Upper lobe of left lung (tissue), 4 donors: Measurements from ENCODE around the gene AFAP1.

Source experiments
- EP300 ChIP-seq, 4 donors: sonication (generic); formaldehyde crosslinking; IDR thresholded peaks; one replicate each; pipeline ENCODE4 v1.5.1; 2017; ENCODE audit warnings: antibody characterized with exemption in 4 of 4, control low read depth in 2 of 4
- POLR2A ChIP-seq, 4 donors: fragments of 450-650 bp; IDR thresholded peaks; one replicate each; pipeline ENCODE4 v1.5.1; 2016 to 2017; ENCODE audit warnings: antibody characterized with exemption in 4 of 4, mild to moderate bottlenecking in 2 of 4
- POLR2AphosphoS5 ChIP-seq, 2 donors: sonication (generic); formaldehyde crosslinking; IDR thresholded peaks; one replicate each; pipeline ENCODE4 v1.5.1; 2017; ENCODE audit warnings: antibody characterized with exemption in 2 of 2
- TF ChIP-seq, protein P1 (sequence below), 6 experiments: fragments of 450-650 bp in 4 of 6; fragments of 200-600 bp in 2 of 6; sonication (generic) in 2 of 6; IDR thresholded peaks; one replicate each; pipeline ENCODE4 v1.5.1; 2016 to 2019; ENCODE audit warnings: antibody characterized with exemption in 6 of 6

- TF ChIP-seq, protein P1, sequence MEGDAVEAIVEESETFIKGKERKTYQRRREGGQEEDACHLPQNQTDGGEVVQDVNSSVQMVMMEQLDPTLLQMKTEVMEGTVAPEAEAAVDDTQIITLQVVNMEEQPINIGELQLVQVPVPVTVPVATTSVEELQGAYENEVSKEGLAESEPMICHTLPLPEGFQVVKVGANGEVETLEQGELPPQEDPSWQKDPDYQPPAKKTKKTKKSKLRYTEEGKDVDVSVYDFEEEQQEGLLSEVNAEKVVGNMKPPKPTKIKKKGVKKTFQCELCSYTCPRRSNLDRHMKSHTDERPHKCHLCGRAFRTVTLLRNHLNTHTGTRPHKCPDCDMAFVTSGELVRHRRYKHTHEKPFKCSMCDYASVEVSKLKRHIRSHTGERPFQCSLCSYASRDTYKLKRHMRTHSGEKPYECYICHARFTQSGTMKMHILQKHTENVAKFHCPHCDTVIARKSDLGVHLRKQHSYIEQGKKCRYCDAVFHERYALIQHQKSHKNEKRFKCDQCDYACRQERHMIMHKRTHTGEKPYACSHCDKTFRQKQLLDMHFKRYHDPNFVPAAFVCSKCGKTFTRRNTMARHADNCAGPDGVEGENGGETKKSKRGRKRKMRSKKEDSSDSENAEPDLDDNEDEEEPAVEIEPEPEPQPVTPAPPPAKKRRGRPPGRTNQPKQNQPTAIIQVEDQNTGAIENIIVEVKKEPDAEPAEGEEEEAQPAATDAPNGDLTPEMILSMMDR (IDR thresholded peaks at IDR 0.05): no peak
- TF ChIP-seq POLR2A (IDR thresholded peaks at IDR 0.05) (no peak), EP300 (IDR thresholded peaks at IDR 0.05) (no peak), POLR2AphosphoS5 (IDR thresholded peaks at IDR 0.05) (no peak)
Observed at GRCh38 chr4:7759635-7760034, 180.0 kb downstream of the AFAP1 start.
